ENCODE data around the gene TMEM215.
"Not testable (repeated sequence)": the region's sequence is repeated elsewhere in the genome, so short reads cannot be mapped to it uniquely, and the experiment has no call there.

TMEM215 gene

DNA sequence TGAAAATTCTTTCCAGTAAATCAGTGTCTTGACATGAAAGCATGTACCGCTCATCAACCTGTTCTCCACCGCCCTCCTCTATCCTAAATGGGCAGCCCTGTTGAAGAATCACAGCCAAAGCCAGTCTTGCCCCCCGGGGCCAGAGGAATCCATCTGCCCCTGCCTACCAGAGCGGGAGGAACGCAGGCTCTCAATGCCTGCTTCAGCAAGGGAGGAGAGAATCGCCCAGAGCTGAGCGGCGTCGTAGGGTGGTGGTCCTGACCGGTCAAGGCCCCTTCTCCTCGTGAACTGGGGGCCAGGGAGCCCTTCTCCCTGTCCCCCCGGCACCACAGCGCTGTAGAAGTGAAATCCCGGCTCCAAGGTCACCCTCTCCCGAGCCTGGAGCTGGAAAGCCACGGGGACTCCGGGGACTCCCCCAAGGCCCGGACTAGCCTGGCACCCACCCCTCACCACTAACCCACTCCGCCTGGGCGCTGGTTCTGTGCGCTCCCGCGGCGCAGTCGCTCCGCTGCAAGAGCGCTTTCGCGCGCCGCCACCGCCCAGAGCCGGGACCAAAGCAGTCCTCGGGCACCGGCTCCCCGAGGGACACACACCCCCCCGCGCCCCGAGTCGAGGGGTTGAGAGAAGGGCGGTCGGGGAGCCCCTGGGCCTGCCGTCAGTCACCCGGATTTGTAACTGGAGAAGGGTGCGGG is 718 bp upstream of the TMEM215 start:
- DNase-seq: no peak
- TF ChIP-seq, protein P1, sequence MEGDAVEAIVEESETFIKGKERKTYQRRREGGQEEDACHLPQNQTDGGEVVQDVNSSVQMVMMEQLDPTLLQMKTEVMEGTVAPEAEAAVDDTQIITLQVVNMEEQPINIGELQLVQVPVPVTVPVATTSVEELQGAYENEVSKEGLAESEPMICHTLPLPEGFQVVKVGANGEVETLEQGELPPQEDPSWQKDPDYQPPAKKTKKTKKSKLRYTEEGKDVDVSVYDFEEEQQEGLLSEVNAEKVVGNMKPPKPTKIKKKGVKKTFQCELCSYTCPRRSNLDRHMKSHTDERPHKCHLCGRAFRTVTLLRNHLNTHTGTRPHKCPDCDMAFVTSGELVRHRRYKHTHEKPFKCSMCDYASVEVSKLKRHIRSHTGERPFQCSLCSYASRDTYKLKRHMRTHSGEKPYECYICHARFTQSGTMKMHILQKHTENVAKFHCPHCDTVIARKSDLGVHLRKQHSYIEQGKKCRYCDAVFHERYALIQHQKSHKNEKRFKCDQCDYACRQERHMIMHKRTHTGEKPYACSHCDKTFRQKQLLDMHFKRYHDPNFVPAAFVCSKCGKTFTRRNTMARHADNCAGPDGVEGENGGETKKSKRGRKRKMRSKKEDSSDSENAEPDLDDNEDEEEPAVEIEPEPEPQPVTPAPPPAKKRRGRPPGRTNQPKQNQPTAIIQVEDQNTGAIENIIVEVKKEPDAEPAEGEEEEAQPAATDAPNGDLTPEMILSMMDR (IDR thresholded peaks at IDR 0.05; ENCODE audit: low read depth, low read length, missing control alignments): no peak
- in situ Hi-C loops (cut with HindIII; ENCODE audit: low pct_ligation_motif_present, low sequenced_read_pairs): no loop called here
- Histone ChIP-seq H3K27me3 (replicated peaks) (peaks cover 29% of the 10 kb centered on the region), H3K4me3 (ENCODE audit: low read depth, low read length) (no peak overlapping the region), H3K27ac (no peak overlapping the region), H3K36me3 (replicated peaks) (no peaks in the 10 kb centered on the region)

DNA sequence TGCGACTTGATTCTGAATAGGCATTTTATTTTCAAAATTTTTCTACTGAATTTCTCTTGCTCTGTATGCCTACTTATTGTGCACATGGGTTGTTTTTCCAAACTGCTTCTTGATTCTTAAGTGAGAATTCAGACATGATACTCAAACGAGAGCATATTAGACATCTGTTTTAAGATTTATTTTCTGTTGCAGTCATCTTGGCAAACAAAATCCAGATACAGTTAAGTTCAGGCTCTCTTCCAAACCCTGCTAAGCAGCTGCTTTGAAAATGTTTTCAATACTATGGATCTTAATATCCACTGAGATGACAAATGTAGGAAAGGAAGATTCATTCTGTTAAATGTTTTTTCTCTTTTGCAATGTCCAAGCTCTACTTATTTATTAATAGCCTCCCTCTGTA is 4.5 kb downstream of the TMEM215 start:
- Histone ChIP-seq H3K36me3 (replicated peaks) (no peaks in the 10 kb centered on the region), H3K27ac (no peak overlapping the region), H3K27me3 (replicated peaks) (peaks cover 20% of the 10 kb centered on the region), H3K4me3 (ENCODE audit: low read depth, low read length) (no peak overlapping the region)
- no peak for DNase-seq
- TF ChIP-seq, protein P1 (IDR thresholded peaks at IDR 0.05; ENCODE audit: low read depth, low read length, missing control alignments): no peak
- in situ Hi-C loops (cut with HindIII; ENCODE audit: low pct_ligation_motif_present, low sequenced_read_pairs): no loop called here

DNA sequence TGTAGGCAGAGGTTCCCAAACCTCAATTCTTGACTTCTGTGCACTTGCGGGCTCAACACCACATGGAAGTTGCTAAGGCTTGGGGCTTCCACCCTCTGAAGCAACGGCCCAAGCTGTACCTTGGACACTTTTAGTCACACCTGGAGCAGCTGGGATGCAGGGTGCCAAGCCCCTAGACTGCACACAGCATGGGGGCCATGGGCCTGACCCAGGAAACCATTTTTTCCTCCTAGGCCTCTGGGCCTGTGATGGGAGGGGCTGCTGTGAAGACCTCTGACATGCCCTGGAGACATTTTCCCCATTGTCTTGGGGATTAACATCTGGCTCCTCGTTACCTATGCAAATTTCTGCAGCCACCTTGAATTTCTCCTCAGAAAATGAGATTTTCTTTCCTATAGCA is 12.7 kb downstream of the TMEM215 start:
- H3K36me3 ChIP-seq (replicated peaks); in situ Hi-C loops (cut with HindIII; ENCODE audit: low pct_ligation_motif_present, low sequenced_read_pairs); H3K27ac ChIP-seq; DNase-seq; H3K27me3 ChIP-seq (replicated peaks); H3K4me3 ChIP-seq (ENCODE audit: low read depth, low read length): not testable (repeated sequence)

DNA sequence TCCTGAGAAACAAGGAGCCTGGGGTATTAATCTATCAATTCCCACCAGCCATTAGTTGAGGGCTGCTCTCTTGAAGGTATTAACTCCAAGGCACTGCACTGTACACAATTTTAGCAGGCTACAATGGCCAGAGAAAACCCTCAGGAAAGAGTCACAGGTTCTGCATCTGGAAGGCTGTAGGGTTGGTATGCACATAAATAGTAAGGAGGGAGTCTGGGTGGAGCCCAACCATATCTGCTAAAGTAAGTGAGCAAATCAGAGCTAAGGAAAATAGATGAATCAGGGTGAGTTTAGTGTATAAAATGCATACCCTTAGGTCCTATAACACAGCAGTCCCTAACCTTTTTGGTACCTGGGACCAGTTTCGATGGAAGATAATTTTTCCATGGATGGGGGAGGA is 18.2 kb downstream of the TMEM215 start:
- Histone ChIP-seq H3K4me3 (ENCODE audit: low read depth, low read length) (no peak overlapping the region), H3K27ac (no peak overlapping the region), H3K27me3 (replicated peaks) (no peaks in the 10 kb centered on the region), H3K36me3 (replicated peaks) (no peaks in the 10 kb centered on the region)
- TF ChIP-seq, protein P1 (IDR thresholded peaks at IDR 0.05; ENCODE audit: low read depth, low read length, missing control alignments): no peak
- DNase-seq: no peak
- in situ Hi-C loops (cut with HindIII; ENCODE audit: low pct_ligation_motif_present, low sequenced_read_pairs): no loop called here

DNA sequence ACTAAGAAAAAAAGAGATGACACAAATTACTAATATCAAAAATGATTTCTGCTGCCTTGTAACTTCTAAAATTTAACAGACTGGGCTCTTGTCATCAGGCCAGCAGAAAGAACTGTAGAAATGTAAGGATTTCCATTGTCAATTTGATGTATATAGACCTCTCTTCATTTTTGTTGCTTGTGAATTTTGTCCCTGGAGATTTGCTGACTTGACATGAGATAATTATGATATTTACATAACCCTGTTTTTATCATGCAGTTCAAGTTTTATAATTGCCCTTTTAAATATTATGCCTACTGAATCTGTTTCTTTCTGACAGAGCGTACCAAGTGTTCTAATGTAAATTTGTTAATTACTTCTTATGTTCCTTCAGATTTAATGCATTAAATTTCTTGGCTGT is 23.9 kb downstream of the TMEM215 start:
- Histone ChIP-seq H3K27ac (no peak overlapping the region), H3K4me3 (ENCODE audit: low read depth, low read length) (no peak overlapping the region), H3K27me3 (replicated peaks) (no peaks in the 10 kb centered on the region), H3K36me3 (replicated peaks) (no peaks in the 10 kb centered on the region)
- TF ChIP-seq, protein P1 (IDR thresholded peaks at IDR 0.05; ENCODE audit: low read depth, low read length, missing control alignments): no peak
- in situ Hi-C loops (cut with HindIII; ENCODE audit: low pct_ligation_motif_present, low sequenced_read_pairs): no loop called here
- DNase-seq: no peak

DNA sequence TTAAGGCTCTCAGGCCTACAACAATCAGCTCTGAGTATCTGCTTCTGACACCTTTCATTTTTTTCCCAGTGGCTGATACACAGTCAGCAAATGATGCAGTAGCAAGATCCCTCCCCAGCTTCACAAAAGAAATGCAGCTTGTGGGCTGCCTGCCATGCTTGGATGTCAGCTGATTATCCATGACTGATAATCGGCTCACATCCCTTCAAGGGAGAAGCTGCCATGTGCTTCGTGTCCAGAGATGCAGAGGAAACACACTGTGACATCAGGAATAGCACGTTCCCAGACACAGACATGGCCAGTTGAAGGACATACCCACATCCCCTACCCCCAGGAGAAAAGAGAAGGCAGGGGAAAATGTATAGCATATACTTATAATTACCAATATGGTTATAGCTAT is 27.9 kb downstream of the TMEM215 start:
- no peak overlapping the region for H3K4me3 ChIP-seq (ENCODE audit: low read depth, low read length)
- no peaks in the 10 kb centered on the region for H3K27me3 ChIP-seq (replicated peaks)
- TF ChIP-seq, protein P1 (IDR thresholded peaks at IDR 0.05; ENCODE audit: low read depth, low read length, missing control alignments): no peak
- in situ Hi-C loops (cut with HindIII; ENCODE audit: low pct_ligation_motif_present, low sequenced_read_pairs): no loop called here
- no peaks in the 10 kb centered on the region for H3K36me3 ChIP-seq (replicated peaks)
- DNase-seq: no peak
- no peak overlapping the region for H3K27ac ChIP-seq

Measured in brain microvascular endothelial cell (primary cell).